ENCODE results near the gene CFAP65. TPM values are rescaled to one million over a fixed set of nuclear protein-coding genes. Genes with fewer than 3 reads are reported as not detected.
A peak's percentile ranks its signal among the peaks of the same experiment; 100 is the strongest.

The CFAP65 gene
- total and polyA plus RNA-seq, 2 of the 13 experiments (the other 11 are each of a cell fraction or from before 2014, with no cell fraction given) = 0.05 TPM; not detected in 1

GRCh38 chr2:219058541-219059374 lies 17.4 kb upstream of the CFAP65 start (continued):
- TF ChIP-seq, protein P1, sequence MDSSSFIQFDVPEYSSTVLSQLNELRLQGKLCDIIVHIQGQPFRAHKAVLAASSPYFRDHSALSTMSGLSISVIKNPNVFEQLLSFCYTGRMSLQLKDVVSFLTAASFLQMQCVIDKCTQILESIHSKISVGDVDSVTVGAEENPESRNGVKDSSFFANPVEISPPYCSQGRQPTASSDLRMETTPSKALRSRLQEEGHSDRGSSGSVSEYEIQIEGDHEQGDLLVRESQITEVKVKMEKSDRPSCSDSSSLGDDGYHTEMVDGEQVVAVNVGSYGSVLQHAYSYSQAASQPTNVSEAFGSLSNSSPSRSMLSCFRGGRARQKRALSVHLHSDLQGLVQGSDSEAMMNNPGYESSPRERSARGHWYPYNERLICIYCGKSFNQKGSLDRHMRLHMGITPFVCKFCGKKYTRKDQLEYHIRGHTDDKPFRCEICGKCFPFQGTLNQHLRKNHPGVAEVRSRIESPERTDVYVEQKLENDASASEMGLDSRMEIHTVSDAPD (CRISPR knock-in tag; IDR thresholded peaks at IDR 0.05) = peak; percentile 77; the same call in 1 of the 2 replicates
- TF ChIP-seq HNF4G (IDR thresholded peaks at IDR 0.05; ENCODE audit: borderline replicate concordance, low read depth, low read length) = peak; percentile 88
- TF ChIP-seq HNF4G (CRISPR knock-in tag; IDR thresholded peaks at IDR 0.05; ENCODE audit: borderline replicate concordance, low read depth) = peak; percentile 84
- TF ChIP-seq IRF2 (CRISPR knock-in tag; IDR thresholded peaks at IDR 0.05) = 0 out of 2 replicates have a peak, but pooled peaks have one; percentile 20
- TF ChIP-seq ZNF572 (CRISPR knock-in tag; IDR thresholded peaks at IDR 0.05) = peak; percentile 11; the same call in 1 of the 2 replicates
- peak; percentile 79; the same call in 1 of the 2 replicates for TF ChIP-seq BRF2 (CRISPR knock-in tag; IDR thresholded peaks at IDR 0.05)
- TF ChIP-seq CCDC6 (CRISPR knock-in tag; IDR thresholded peaks at IDR 0.05) = no peak; the same call in 1 of the 2 replicates
- TF ChIP-seq, protein P2, sequence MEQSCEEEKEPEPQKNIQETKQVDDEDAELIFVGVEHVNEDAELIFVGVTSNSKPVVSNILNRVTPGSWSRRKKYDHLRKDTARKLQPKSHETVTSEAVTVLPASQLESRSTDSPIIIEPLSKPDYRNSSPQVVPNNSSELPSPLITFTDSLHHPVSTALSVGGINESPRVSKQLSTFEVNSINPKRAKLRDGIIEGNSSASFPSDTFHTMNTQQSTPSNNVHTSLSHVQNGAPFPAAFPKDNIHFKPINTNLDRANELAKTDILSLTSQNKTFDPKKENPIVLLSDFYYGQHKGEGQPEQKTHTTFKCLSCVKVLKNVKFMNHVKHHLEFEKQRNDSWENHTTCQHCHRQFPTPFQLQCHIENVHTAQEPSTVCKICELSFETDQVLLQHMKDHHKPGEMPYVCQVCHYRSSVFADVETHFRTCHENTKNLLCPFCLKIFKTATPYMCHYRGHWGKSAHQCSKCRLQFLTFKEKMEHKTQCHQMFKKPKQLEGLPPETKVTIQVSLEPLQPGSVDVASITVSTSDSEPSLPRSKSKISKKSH (CRISPR knock-in tag; IDR thresholded peaks at IDR 0.05; ENCODE audit: borderline replicate concordance) = no peak
- peak; percentile 94 for TF ChIP-seq PHF21A (CRISPR knock-in tag; IDR thresholded peaks at IDR 0.05)
- 0 out of 2 replicates have a peak, but pooled peaks have one; percentile 51 for TF ChIP-seq ZNF160 (CRISPR knock-in tag; IDR thresholded peaks at IDR 0.05)
- 0 out of 2 replicates have a peak, but pooled peaks have one; percentile 56 for TF ChIP-seq RCOR2 (CRISPR knock-in tag; IDR thresholded peaks at IDR 0.05)
- peak; percentile 86 for TF ChIP-seq ZSCAN31 (CRISPR knock-in tag; IDR thresholded peaks at IDR 0.05; ENCODE audit: low read depth)
- no peak for TF ChIP-seq ZKSCAN1 (IDR thresholded peaks at IDR 0.05; ENCODE audit: low read length)
- 0 out of 2 replicates have a peak, but pooled peaks have one; percentile 74 for TF ChIP-seq RARG (CRISPR knock-in tag; IDR thresholded peaks at IDR 0.05; ENCODE audit: low read depth)
- 0 out of 2 replicates have a peak, but pooled peaks have one; percentile 69 for TF ChIP-seq ZBTB8A (CRISPR knock-in tag; IDR thresholded peaks at IDR 0.05; ENCODE audit: borderline replicate concordance, low read depth)
- peak; percentile 41; the same call in 1 of the 2 replicates for TF ChIP-seq ZNF629 (CRISPR knock-in tag; conservative IDR thresholded peaks at IDR 0.05)
- peak in 1 of 2 experiments; percentile 66; a peak in 2 of 4 replicates for TF ChIP-seq KLF16 (CRISPR knock-in tag; IDR thresholded peaks at IDR 0.05)
- TF ChIP-seq THAP7 (CRISPR knock-in tag; IDR thresholded peaks at IDR 0.05) = peak; percentile 92
- no peak for TF ChIP-seq HDAC6 (IDR thresholded peaks at IDR 0.05; ENCODE audit: low read depth, low read length)
- TF ChIP-seq HNRNPL (IDR thresholded peaks at IDR 0.05; ENCODE audit: low read depth, low read length) = peak; percentile 93
- TF ChIP-seq BORCS8-MEF2B (CRISPR knock-in tag; IDR thresholded peaks at IDR 0.05) = peak; percentile 73
- TF ChIP-seq CREB1 (IDR thresholded peaks at IDR 0.05) = no peak
- TF ChIP-seq CREB1 (CRISPR knock-in tag; IDR thresholded peaks at IDR 0.05) = no peak
- TF ChIP-seq MED8 (CRISPR knock-in tag; IDR thresholded peaks at IDR 0.05; ENCODE audit: insufficient replicate concordance) = peak; percentile 77

All from HepG2 (cell line).